LNCaP clone FGC (cell line): ENCODE results near the gene CHD6.

Source experiments
- DNase-seq: peaks from one replicate; pipeline ENCODE4 v3.0.0-alpha.2; 2011; ENCODE audit warnings: low read depth
- H3K4me3 ChIP-seq: 2 replicates; pipeline ENCODE4 v1.5.1; 2011; ENCODE audit warnings: mild to moderate bottlenecking, low read depth, low read length, control low read depth
- TF ChIP-seq, protein P1 (sequence below): IDR thresholded peaks from 2 replicates; pipeline ENCODE4 v1.5.1; 2012; ENCODE audit warnings: mild to moderate bottlenecking; ENCODE audit not compliant: control insufficient read depth, insufficient read depth; ENCODE audit errors: extremely low read depth

CHD6 gene

DNA sequence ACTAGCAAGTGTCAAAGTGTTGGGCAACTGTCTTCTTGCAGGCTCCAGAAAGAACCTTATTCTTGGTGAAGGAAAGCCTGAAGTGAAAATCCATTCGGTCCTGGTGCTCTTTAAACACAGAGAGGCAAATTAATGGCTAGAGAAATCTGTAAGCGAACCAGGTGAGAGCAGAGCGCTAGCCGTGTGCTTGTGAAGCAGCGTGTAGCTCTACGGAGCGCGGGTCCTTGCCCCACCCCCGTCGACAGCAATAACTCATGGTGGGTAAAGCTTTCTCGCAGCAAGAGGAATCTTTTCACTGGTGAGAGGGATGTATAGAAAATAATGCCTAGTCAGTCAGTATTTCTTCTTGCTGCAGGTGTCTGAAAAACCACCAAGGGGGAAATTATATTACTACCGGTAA lies 214.6 kb downstream of the CHD6 start:
- TF ChIP-seq, protein P1, sequence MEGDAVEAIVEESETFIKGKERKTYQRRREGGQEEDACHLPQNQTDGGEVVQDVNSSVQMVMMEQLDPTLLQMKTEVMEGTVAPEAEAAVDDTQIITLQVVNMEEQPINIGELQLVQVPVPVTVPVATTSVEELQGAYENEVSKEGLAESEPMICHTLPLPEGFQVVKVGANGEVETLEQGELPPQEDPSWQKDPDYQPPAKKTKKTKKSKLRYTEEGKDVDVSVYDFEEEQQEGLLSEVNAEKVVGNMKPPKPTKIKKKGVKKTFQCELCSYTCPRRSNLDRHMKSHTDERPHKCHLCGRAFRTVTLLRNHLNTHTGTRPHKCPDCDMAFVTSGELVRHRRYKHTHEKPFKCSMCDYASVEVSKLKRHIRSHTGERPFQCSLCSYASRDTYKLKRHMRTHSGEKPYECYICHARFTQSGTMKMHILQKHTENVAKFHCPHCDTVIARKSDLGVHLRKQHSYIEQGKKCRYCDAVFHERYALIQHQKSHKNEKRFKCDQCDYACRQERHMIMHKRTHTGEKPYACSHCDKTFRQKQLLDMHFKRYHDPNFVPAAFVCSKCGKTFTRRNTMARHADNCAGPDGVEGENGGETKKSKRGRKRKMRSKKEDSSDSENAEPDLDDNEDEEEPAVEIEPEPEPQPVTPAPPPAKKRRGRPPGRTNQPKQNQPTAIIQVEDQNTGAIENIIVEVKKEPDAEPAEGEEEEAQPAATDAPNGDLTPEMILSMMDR, result no peak
- H3K4me3 ChIP-seq, result no peak overlapping the region
- no peak for DNase-seq

DNA sequence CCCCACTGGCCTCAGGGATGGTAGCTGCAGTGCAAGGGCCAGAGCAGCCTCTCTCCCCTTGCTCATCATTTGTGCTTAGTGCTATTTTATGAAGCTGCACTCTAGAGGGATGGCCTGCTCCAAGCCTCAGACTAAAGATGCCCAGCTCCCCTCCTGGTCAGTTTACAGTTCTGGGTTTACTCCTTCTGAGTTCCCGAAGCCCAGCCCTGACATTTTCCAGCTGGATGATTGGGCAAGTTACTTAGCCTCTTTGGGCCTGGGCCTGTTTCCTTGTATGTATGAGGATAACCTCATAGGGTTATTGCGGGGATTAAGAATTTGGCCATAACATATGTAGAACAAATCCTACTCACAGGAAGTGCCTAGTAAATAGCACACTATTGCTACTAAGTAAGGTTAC lies 219.8 kb downstream of the CHD6 start:
- no peak for DNase-seq

DNA sequence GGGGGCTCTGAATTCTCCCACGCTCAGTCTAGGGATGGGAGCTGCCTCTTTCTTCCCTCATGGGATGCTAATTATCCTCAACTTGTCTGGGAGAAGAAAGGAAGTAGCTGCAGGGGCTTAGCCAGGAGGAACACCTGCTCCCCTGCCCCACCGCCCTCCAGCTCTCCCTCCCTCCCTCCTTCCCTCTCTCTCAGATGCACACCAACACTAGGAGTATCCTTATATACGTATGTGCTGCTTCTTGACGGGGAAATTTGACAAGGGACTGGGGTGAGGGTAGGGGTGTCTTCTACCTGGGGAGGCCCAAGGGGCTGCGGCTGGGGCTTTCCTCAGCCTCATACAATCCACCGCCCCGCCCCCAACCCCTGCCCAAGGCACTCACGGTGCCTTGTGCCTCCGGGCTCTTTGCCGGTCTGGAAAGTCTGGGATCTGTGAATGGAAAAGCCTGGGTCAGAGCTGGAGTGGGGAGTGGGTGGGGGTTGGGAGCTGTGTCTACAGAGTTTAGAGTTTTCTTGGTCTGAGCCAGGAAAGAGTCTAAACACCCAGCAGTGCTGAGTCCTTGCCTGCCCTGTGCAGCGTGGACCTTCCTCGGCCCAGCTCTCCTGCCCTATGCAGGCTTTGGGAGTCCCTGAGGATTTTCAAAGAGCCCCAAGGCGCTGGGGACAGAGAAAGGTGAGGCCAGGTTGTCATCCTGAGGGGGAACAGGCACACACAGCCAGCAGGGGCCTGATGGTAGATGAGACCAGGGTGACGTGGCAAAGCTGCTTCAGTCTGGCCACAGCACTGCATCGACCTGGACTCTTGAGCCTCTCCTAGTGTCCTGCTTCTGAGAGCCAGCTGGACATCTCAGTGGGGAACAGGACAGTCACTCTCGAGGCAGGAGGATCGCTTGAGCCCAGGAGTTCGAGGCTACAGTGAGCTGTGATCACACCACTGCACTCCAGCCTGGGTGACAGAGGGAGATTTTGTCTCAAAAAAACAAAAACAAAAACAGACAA lies 222.2 kb downstream of the CHD6 start:
- no peak for DNase-seq
- no peak overlapping the region for H3K4me3 ChIP-seq
- TF ChIP-seq, protein P1, result no peak

More for the DNA sequence above, 219.8 kb downstream of the CHD6 start:
- H3K4me3 ChIP-seq, result no peak overlapping the region
- TF ChIP-seq, protein P1, result no peak

DNA sequence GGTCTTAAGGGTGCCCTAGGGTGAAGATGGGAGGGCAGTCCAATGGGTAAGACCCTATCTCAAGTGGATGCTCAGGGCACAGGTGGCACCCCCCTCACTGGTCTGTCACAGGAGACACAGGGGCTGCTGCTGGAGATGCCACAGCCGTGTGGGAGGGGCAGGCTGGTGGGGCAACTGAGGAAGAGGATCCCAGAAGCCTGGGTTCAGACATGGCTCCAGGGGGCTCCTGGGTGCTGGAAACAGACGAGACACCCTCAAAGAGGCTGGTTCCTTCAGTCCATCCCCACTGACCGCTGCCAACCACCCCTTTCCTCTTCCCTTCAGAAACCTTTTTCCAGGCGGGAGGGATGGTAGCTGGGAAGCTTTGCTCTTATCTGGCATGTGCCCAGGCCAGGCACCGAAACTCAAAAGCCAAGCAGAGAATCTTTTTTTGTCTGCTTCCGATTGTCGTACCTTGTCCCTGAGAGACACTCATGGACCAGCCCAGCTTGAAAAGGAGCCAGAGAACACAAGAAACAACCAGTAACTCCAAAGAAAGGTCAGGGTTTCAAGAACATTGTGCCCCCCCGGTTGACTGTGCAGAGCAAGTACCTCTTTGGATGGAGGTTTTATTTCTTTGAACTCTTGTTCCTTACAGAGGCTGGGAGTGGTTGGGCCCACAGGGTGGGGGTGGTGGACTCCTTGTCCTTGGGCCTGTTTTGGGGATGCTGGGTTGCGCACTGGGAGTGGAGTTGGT lies 223.1 kb downstream of the CHD6 start:
- TF ChIP-seq, protein P1, result no peak
- no peak for DNase-seq
- no peak overlapping the region for H3K4me3 ChIP-seq

DNA sequence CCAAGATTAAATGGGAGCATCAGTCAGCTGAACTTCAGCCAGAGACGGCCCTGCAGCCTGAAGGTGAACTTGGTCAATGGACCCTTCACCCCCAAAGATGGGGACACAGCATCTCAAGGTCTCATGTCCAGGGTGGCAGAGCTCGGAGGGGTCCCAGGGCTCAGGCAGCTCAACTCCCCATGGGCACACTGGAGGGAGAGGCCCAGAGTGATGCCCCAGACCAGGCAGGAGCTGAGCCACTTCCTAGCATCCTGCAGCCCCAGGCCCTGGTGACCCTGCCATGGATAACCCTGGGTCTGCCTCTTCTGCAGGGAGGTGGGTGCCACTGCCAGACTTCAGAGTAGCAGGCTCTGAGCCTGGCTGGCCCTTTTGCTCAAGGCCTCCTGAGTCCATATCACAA lies 224.1 kb downstream of the CHD6 start:
- H3K4me3 ChIP-seq, result no peak overlapping the region
- TF ChIP-seq, protein P1, result no peak
- DNase-seq, result no peak

DNA sequence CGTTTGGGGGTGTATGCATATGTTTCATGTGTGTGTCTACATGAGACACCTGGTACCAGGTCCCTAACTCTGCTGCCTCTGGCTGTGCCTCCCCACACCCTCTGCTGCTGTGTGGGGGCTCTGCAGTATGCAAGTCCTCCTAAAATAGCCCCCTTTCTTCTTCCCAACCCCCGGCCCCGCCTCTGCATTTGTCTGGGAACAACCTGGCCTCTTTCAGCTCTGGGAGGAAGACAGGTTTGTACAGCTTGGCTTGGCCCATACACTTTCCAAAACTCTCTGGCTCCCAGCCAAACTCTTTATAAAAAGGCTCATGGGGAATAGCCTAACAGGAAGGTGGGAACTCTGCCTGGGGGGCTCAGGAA lies 224.5 kb downstream of the CHD6 start:
- TF ChIP-seq, protein P1, result no peak
- no peak overlapping the region for H3K4me3 ChIP-seq
- no peak for DNase-seq
